SJCRH30 (cell line): Measurements from ENCODE around the gene DMC1. TPM values are rescaled to one million over a fixed set of nuclear protein-coding genes. Genes with fewer than 3 reads are reported as not detected.
"Not testable (repeated sequence)": the region's sequence is repeated elsewhere in the genome, so short reads cannot be mapped to it uniquely, and the experiment has no call there.

Source experiments
- DNase-seq, 2 experiments: peaks; one replicate each; pipeline ENCODE4 v3.0.0-alpha.2; 2015 to 2020
- H3K27ac ChIP-seq: fragments of 250-450 bp; sonication (Bioruptor Pico); 2 replicates; pipeline ENCODE4 v1.5.1; 2020; ENCODE audit warnings: mild to moderate bottlenecking, moderate library complexity
- H3K27me3 ChIP-seq: fragments of 250-450 bp; sonication (Bioruptor Pico); 2 replicates; pipeline ENCODE4 v1.5.1; 2020; ENCODE audit warnings: mild to moderate bottlenecking, moderate library complexity
- H3K36me3 ChIP-seq: fragments of 250-450 bp; sonication (Bioruptor Pico); 2 replicates; pipeline ENCODE4 v1.5.1; 2020; ENCODE audit warnings: mild to moderate bottlenecking, moderate library complexity
- H3K4me1 ChIP-seq: fragments of 250-450 bp; sonication (Bioruptor Pico); 2 replicates; pipeline ENCODE4 v1.5.1; 2020; ENCODE audit warnings: mild to moderate bottlenecking, moderate library complexity
- H3K4me3 ChIP-seq: fragments of 250-450 bp; sonication (Bioruptor Pico); 2 replicates; pipeline ENCODE4 v1.5.1; 2020; ENCODE audit warnings: mild to moderate bottlenecking, moderate library complexity
- H3K9me3 ChIP-seq: fragments of 250-450 bp; sonication (Bioruptor Pico); replicated peaks from 2 replicates; pipeline ENCODE4 v1.5.1; 2020; ENCODE audit warnings: mild to moderate bottlenecking, moderate library complexity
- total RNA-seq: library from RNA; depleted of rRNA; stranded (reverse); fragments of >200 nt; shearing (Covaris generic); gene quantifications from 2 replicates; pipeline ENCODE4 v1.2.3, GENCODE V29; 2014; rRNA removed

DMC1 gene
- total RNA-seq, 1 experiment from 2014 or later = not detected

- no peak for DNase-seq
Observed at GRCh38 chr22:38477585-38477984, 92.4 kb downstream of the DMC1 start.

DNA sequence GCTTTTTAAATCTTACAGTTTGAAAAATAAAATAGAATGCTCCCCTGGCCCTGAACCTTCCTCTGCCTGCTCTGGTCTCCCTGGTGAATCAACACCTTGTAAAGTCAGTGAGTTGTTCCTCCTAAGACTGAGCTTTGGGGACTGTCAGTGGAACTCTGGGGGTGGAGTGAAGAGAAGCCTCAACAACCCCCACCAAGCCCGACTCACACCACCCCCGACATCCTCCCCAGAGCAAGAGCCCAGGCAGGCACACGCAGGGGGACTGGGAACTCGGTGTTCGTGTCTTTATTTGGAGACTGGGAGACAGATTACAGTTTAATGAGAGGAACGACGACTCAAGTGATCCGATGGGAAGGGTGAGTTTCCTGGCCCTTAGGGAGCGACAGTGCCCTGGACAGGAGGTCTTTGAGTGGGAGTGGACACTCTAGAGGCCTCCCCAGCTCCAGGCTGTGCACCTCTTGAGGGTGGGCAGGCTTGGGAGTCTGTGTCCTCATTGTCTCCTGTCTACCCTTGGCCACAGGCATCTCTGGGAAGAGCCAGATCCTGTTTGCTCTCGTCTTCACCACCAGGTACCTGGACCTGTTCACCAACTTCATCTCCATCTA is 95.9 kb downstream of the DMC1 start:
- H3K36me3 ChIP-seq = no peaks in the 10 kb centered on the region
- H3K4me3 ChIP-seq = no peak overlapping the region
- H3K27ac ChIP-seq = no peak overlapping the region
- no peaks in the 10 kb centered on the region for H3K4me1 ChIP-seq
- DNase-seq = no peak
- no peaks in the 10 kb centered on the region for H3K9me3 ChIP-seq
- H3K27me3 ChIP-seq = no peaks in the 10 kb centered on the region

More at GRCh38 chr22:38477585-38477984, 92.4 kb downstream of the DMC1 start:
- H3K9me3 ChIP-seq = no peaks in the 10 kb centered on the region
- no peak overlapping the region for H3K4me3 ChIP-seq
- peaks cover 20% of the 10 kb centered on the region for H3K36me3 ChIP-seq
- H3K27me3 ChIP-seq = no peaks in the 10 kb centered on the region
- H3K4me1 ChIP-seq = no peaks in the 10 kb centered on the region
- H3K27ac ChIP-seq = no peak overlapping the region

DNA sequence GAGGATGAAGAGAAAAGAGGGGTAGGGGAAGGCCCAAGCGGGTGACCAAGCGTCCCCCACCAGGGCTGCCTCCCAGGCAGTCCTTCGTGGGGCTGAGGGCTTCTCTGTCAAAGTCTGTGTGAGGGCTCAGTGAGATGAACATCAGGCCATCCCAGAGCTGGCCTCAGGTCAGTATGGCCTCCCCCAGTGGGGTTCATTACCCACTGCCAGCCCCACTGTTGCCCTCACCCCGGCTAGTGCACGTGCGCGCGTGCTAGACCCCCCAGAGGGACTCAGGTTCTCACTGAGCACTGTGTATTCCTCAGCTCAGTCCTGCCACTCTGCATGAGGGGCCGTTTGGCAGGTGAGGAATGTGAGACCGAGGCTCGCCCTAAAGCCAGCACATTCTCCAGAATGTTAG is 98.7 kb downstream of the DMC1 start:
- Histone ChIP-seq H3K4me3 (no peak overlapping the region), H3K9me3 (no peaks in the 10 kb centered on the region), H3K27me3 (peaks cover 9% of the 10 kb centered on the region), H3K4me1 (no peaks in the 10 kb centered on the region; the same call in 1 of the 2 replicates), H3K36me3 (no peaks in the 10 kb centered on the region), H3K27ac (no peak overlapping the region)
- DNase-seq = no peak

- not testable (repeated sequence) for H3K36me3 ChIP-seq, DNase-seq, H3K27ac ChIP-seq, H3K9me3 ChIP-seq, H3K4me1 ChIP-seq, H3K4me3 ChIP-seq
- peaks cover 20% of the 10 kb centered on the region for H3K27me3 ChIP-seq
Observed at GRCh38 chr22:38470179-38470578, 99.8 kb downstream of the DMC1 start.

DNA sequence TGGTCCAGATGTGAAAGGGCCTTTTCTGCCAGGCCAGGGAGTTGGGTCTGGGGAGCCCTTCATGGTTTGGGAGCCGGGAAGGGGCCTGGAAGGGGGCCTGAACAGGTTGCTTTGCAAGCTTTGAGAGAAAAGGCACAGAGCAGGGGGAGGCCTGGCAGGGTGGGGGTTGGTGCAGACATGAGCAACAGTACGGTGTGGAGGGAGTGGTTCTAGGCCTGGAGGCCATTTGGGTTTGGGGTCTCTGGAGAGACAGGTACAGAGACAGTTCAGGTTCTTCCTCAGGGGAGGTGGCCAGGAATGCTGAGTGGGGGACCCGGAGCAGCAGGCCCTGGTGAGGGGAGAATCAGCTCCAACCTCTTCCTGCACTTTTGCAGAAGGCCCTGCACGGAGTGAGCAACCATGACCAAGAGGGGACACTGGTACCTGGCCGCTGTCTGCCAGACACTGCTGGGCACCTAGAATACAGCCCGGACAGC is 100.6 kb downstream of the DMC1 start:
- Histone ChIP-seq H3K27me3 (peaks cover 20% of the 10 kb centered on the region), H3K27ac (no peak overlapping the region), H3K4me1 (no peaks in the 10 kb centered on the region; the same call in 1 of the 2 replicates), H3K4me3 (no peak overlapping the region), H3K36me3 (no peaks in the 10 kb centered on the region), H3K9me3 (no peaks in the 10 kb centered on the region)
- DNase-seq = no peak

Other genes starting within 250 kb of the DMC1 start
- 0.04 and 0.25 TPM in 2 replicates for gene KCNJ4, start 115.0 kb downstream of the DMC1 start, total RNA-seq
- 2.2 and 2.3 TPM in 2 replicates for gene KDELR3, start 102.1 kb downstream of the DMC1 start, total RNA-seq
- 302 and 356 TPM in 2 replicates for gene DDX17, start 63.9 kb downstream of the DMC1 start, total RNA-seq
- 0.47 and 0.66 TPM in 2 replicates for gene FAM227A, start 86.2 kb upstream of the DMC1 start, total RNA-seq
- gene CBY1, start 86.5 kb upstream of the DMC1 start, total RNA-seq = 8.2 and 9.9 TPM in 2 replicates
- gene TOMM22, start 111.8 kb upstream of the DMC1 start, total RNA-seq = 79.0 and 84.3 TPM in 2 replicates
- gene JOSD1, start 130.8 kb upstream of the DMC1 start, total RNA-seq = 25.9 and 26.5 TPM in 2 replicates
- 27.2 and 28.1 TPM in 2 replicates for gene GTPBP1, start 135.8 kb upstream of the DMC1 start, total RNA-seq
- 67.3 TPM in 2 replicates for gene SUN2, start 185.8 kb upstream of the DMC1 start, total RNA-seq
- gene DNAL4, start 224.0 kb upstream of the DMC1 start, total RNA-seq = 4.3 and 4.7 TPM in 2 replicates